ENCODE results near the gene BEAN1. TPM values are rescaled to one million over a fixed set of nuclear protein-coding genes. Genes with fewer than 3 reads are reported as not detected.
A peak's percentile ranks its signal among the peaks of the same experiment; 100 is the strongest.
"Not testable (repeated sequence)": the region's sequence is repeated elsewhere in the genome, so short reads cannot be mapped to it uniquely, and the experiment has no call there.

Gene BEAN1
- polyA plus RNA-seq, 1 of the 3 experiments (the other 2 are of a cell fraction), result 0.07 TPM

GRCh38 chr16:66513111-66513723, 86.1 kb downstream of the BEAN1 start:
- no peak overlapping the region for H3K4me2 ChIP-seq
- H3K9ac ChIP-seq, result no peak overlapping the region
- ChIA-PET POLR2A (no interaction called here), CTCF (no interaction called here)
- H3K27me3 ChIP-seq (ENCODE audit: insufficient read depth), result no peaks in the 10 kb centered on the region
- H3K9me2 ChIP-seq, result no peaks in the 10 kb centered on the region
- no peaks in the 10 kb centered on the region for H3K79me2 ChIP-seq (ENCODE audit: insufficient read depth)
- peaks cover 35% of the 10 kb centered on the region for H3F3A ChIP-seq (replicated peaks; ENCODE audit: insufficient read depth)
- H3K36me3 ChIP-seq (replicated peaks in 1 of 2; ENCODE audit: control insufficient read depth in 1 of 2, insufficient read depth in 2 of 2, low read length in 1 of 2), result no peaks in the 10 kb centered on the region
- peak overlapping the region; percentile 47 to 91; a peak in 3 of 4 replicates for H3K27ac ChIP-seq (ENCODE audit: low read depth in 2 of 2, low read length in 1 of 2)
- no peak for TF ChIP-seq YY1 (IDR thresholded peaks at IDR 0.05; ENCODE audit: low read depth)
- TF ChIP-seq IRF3 (IDR thresholded peaks at IDR 0.05; ENCODE audit: low read depth, low read length), result no peak
- no peak for TF ChIP-seq POLR2AphosphoS5 (IDR thresholded peaks at IDR 0.05; ENCODE audit: low read depth, low read length)
- peaks cover 20 to 42% of the 10 kb centered on the region in 2 experiments; a peak in 3 of 4 replicates for H3K4me1 ChIP-seq (ENCODE audit: control insufficient read depth in 1 of 2, insufficient read depth in 2 of 2, low read depth in 1 of 2, low read length in 1 of 2)
- 79% methylated on average over 7 of the region's 8 CpGs for WGBS (ENCODE audit: low lambda C conversion rate)
- no peak for DNase-seq
- no peak overlapping the region for H3K4me3 ChIP-seq (ENCODE audit: low read depth in 2 of 2, low read length in 1 of 2)
- no peak overlapping the region for H2AFZ ChIP-seq (ENCODE audit: low read depth)
- no peaks in the 10 kb centered on the region for H3K9me3 ChIP-seq
- no peaks in the 10 kb centered on the region for H4K20me1 ChIP-seq (ENCODE audit: insufficient read depth)

- H3F3A ChIP-seq (replicated peaks; ENCODE audit: insufficient read depth), result peaks cover 35% of the 10 kb centered on the region
- CTCF ChIA-PET; H3K9me2 ChIP-seq; H3K4me2 ChIP-seq; H3K9me3 ChIP-seq; DNase-seq; H4K20me1 ChIP-seq (ENCODE audit: insufficient read depth); H3K79me2 ChIP-seq (ENCODE audit: insufficient read depth); H3K9ac ChIP-seq; H3K27ac ChIP-seq (ENCODE audit: low read depth in 2 of 2, low read length in 1 of 2); H3K36me3 ChIP-seq (replicated peaks in 1 of 2; ENCODE audit: control insufficient read depth in 1 of 2, insufficient read depth in 2 of 2, low read length in 1 of 2); POLR2A ChIA-PET; H3K4me3 ChIP-seq (ENCODE audit: low read depth in 2 of 2, low read length in 1 of 2); H2AFZ ChIP-seq (ENCODE audit: low read depth); H3K27me3 ChIP-seq (ENCODE audit: insufficient read depth): not testable (repeated sequence)
- 97% methylated on average over 9 of the region's 17 CpGs for WGBS (ENCODE audit: low lambda C conversion rate)
- peaks cover 20 to 42% of the 10 kb centered on the region in 2 experiments; a peak in 3 of 4 replicates for H3K4me1 ChIP-seq (ENCODE audit: control insufficient read depth in 1 of 2, insufficient read depth in 2 of 2, low read depth in 1 of 2, low read length in 1 of 2)
Measured at GRCh38 chr16:66514391-66514790, 87.3 kb downstream of the BEAN1 start.

- H3K9me3 ChIP-seq; H3K9ac ChIP-seq; H3K9me2 ChIP-seq; H3K4me3 ChIP-seq (ENCODE audit: low read depth in 2 of 2, low read length in 1 of 2); H3K79me2 ChIP-seq (ENCODE audit: insufficient read depth); POLR2A ChIA-PET; H2AFZ ChIP-seq (ENCODE audit: low read depth); H4K20me1 ChIP-seq (ENCODE audit: insufficient read depth); H3K27me3 ChIP-seq (ENCODE audit: insufficient read depth); H3K36me3 ChIP-seq (replicated peaks in 1 of 2; ENCODE audit: control insufficient read depth in 1 of 2, insufficient read depth in 2 of 2, low read length in 1 of 2); DNase-seq; H3K4me2 ChIP-seq: not testable (repeated sequence)
- Histone ChIP-seq H3K4me1 (ENCODE audit: control insufficient read depth in 1 of 2, insufficient read depth in 2 of 2, low read depth in 1 of 2, low read length in 1 of 2) (peaks cover 20 to 42% of the 10 kb centered on the region in 2 experiments; a peak in 3 of 4 replicates), H3F3A (replicated peaks; ENCODE audit: insufficient read depth) (peaks cover 35% of the 10 kb centered on the region), H3K27ac (ENCODE audit: low read depth in 2 of 2, low read length in 1 of 2) (0 out of 4 replicates have a peak overlapping the region, but pooled peaks of 1 of the 2 experiments have one; percentile 94)
- 96% methylated on average over 9 of the region's 10 CpGs for WGBS (ENCODE audit: low lambda C conversion rate)
- CTCF ChIA-PET, result interaction anchor here (1.1 to 1.4 kb wide), 4 partner anchors 9 to 171 kb away, joined by 3 to 4 read pairs (median 3); no protein-coding TSS in a partner anchor
Measured at GRCh38 chr16:66514980-66515595, 88.0 kb downstream of the BEAN1 start.

All from SK-N-SH (cell line).